Breast epithelium (tissue), 4 donors: ENCODE results near the gene KLHL5. TPM values are rescaled to one million over a fixed set of nuclear protein-coding genes. Genes with fewer than 3 reads are reported as not detected.
A peak's percentile ranks its signal among the peaks of the same experiment; 100 is the strongest.

Experiments used
- DNase-seq, 2 donors: peaks; one replicate each; pipeline ENCODE4 v3.0.0-alpha.2; 2019; ENCODE audit warnings: low spot score in 2 of 2
- H3K27ac ChIP-seq, 2 donors: fragments of 200-600 bp; sonication (generic) in 1 of 2; one replicate each; pipeline ENCODE4 v1.5.1; 2016 to 2019; ENCODE audit warnings: mild to moderate bottlenecking in 1 of 2
- H3K27me3 ChIP-seq, 2 donors: fragments of 200-600 bp; sonication (generic) in 1 of 2; one replicate each; pipeline versions ENCODE4 v1.5.1 to v1.6.0; 2017 to 2019; ENCODE audit warnings: control low read depth in 1 of 2, mild to moderate bottlenecking in 1 of 2
- H3K36me3 ChIP-seq: fragments of 200-600 bp; one replicate; pipeline ENCODE4 v1.5.1; 2019
- H3K4me1 ChIP-seq, 2 donors: fragments of 200-600 bp; sonication (generic); one replicate each; pipeline ENCODE4 v1.5.1; 2016 to 2019; ENCODE audit warnings: control low read depth in 1 of 2
- H3K4me3 ChIP-seq, 3 donors: fragments of 200-600 bp; sonication (generic); 1 replicate in 2 of 3; 2 replicates in 1 of 3; pipeline ENCODE4 v1.5.1; 2016 to 2019; ENCODE audit warnings: mild to moderate bottlenecking in 3 of 3, moderate library complexity in 2 of 3
- H3K9me3 ChIP-seq, 2 donors: fragments of 200-600 bp; sonication (generic) in 1 of 2; one replicate each; pipeline ENCODE4 v1.5.1; 2016 to 2019; ENCODE audit warnings: control low read depth in 1 of 2
- POLR2A ChIP-seq: fragments of 450-650 bp; IDR thresholded peaks from one replicate; pipeline ENCODE4 v1.6.1; 2016; ENCODE audit warnings: antibody characterized with exemption, mild to moderate bottlenecking, moderate library complexity
- POLR2AphosphoS5 ChIP-seq, 3 donors: sonication (generic); formaldehyde crosslinking; IDR thresholded peaks; one replicate each; pipeline ENCODE4 v1.6.1; 2017; ENCODE audit warnings: antibody characterized with exemption in 3 of 3
- intact Hi-C: fragments of 100-400 bp; cut with DNase I; formaldehyde crosslinking; loops from one replicate; pipeline ENCODE4 v1.15.1; 2023; ENCODE audit warnings: low total_unique reads
- total RNA-seq, 3 donors: library from RNA; depleted of rRNA; stranded (reverse); fragments of >200 nt; gene quantifications; one replicate each; pipeline ENCODE4 v1.1.0, GENCODE V29; 2016
- TF ChIP-seq, protein P1 (sequence below), 3 donors: fragments of 450-650 bp; IDR thresholded peaks; one replicate each; pipeline ENCODE4 v1.5.1; 2016 to 2017; ENCODE audit warnings: antibody characterized with exemption in 3 of 3, mild to moderate bottlenecking in 3 of 3, moderate library complexity in 3 of 3

The KLHL5 gene
- total RNA-seq, 3 donors from 2014 or later: 23.0 to 54.9 (median 54.7) TPM

- H3K4me3 ChIP-seq: no peak within 1 kb of the TSS
- H3K36me3 ChIP-seq: no peaks in the 10 kb centered on the region
- H3K27ac ChIP-seq: no peak within 1 kb of the TSS
- no peak for DNase-seq
- intact Hi-C loops: no loop called here
- no peaks in the 10 kb centered on the region for H3K9me3 ChIP-seq
- no peaks in the 10 kb centered on the region for H3K27me3 ChIP-seq
- H3K4me1 ChIP-seq: no peaks in the 10 kb centered on the region
- TF ChIP-seq POLR2AphosphoS5 (IDR thresholded peaks at IDR 0.05) (no peak), POLR2A (no peak)
- TF ChIP-seq, protein P1, sequence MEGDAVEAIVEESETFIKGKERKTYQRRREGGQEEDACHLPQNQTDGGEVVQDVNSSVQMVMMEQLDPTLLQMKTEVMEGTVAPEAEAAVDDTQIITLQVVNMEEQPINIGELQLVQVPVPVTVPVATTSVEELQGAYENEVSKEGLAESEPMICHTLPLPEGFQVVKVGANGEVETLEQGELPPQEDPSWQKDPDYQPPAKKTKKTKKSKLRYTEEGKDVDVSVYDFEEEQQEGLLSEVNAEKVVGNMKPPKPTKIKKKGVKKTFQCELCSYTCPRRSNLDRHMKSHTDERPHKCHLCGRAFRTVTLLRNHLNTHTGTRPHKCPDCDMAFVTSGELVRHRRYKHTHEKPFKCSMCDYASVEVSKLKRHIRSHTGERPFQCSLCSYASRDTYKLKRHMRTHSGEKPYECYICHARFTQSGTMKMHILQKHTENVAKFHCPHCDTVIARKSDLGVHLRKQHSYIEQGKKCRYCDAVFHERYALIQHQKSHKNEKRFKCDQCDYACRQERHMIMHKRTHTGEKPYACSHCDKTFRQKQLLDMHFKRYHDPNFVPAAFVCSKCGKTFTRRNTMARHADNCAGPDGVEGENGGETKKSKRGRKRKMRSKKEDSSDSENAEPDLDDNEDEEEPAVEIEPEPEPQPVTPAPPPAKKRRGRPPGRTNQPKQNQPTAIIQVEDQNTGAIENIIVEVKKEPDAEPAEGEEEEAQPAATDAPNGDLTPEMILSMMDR (IDR thresholded peaks at IDR 0.05): no peak
Measured at GRCh38 chr4:39032218-39033085, 29.6 kb upstream of the KLHL5 start, which contains the start of gene TMEM156. Gene TMEM156 (minus strand): TSS chr4:39032409. CDS start chr4:39032313, 96 bp downstream.

DNA sequence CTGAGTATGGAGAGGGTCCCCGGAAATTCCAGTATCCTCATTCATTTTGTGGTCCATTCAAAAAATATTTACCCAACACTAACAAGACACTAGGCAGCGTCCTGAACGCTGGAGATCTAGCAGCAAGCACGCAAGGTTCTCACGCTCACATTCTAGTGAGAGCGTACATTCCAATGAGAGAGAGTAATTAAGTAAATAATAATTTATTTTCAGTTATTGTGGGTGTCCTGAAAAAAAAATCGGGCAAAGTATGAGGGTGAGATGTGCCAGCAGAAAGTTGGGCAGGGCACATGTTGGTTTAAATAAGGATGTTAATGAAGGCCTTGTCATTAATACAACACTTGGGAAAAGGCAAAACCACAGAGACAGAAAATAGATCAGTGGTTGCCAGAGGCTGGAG lies 25.9 kb upstream of the KLHL5 start:
- no peaks in the 10 kb centered on the region for H3K27me3 ChIP-seq
- TF ChIP-seq, protein P1 (IDR thresholded peaks at IDR 0.05): no peak
- TF ChIP-seq POLR2AphosphoS5 (IDR thresholded peaks at IDR 0.05): no peak
- TF ChIP-seq POLR2A: no peak
- no peaks in the 10 kb centered on the region for H3K9me3 ChIP-seq
- H3K36me3 ChIP-seq: no peaks in the 10 kb centered on the region
- intact Hi-C loops: no loop called here
- H3K4me1 ChIP-seq: no peaks in the 10 kb centered on the region
- DNase-seq: no peak
- peak overlapping the region; percentile 49 to 53 for H3K27ac ChIP-seq
- H3K4me3 ChIP-seq: no peak overlapping the region

DNA sequence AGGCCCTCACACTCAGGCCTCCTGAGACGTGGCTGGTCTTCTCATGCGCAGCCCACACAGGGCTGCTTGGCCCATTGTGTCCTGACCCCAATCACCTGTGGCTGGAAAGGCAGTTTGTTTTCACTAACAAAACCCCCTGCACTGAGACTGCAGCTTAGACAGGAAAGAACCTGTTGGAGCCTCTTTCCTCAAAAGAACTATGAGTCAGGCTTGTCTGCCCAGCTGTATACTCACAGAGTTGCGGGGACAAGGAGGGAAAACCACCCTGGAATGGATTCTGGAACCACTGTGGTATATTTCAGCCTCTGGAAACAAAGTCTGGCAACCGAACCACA lies 24.6 kb upstream of the KLHL5 start:
- Histone ChIP-seq H3K9me3 (no peaks in the 10 kb centered on the region), H3K4me3 (no peak overlapping the region), H3K4me1 (no peaks in the 10 kb centered on the region), H3K27ac (peak overlapping the region; percentile 49 to 60), H3K36me3 (no peaks in the 10 kb centered on the region), H3K27me3 (no peaks in the 10 kb centered on the region)
- TF ChIP-seq POLR2AphosphoS5 (IDR thresholded peaks at IDR 0.05): no peak
- TF ChIP-seq POLR2A: no peak
- TF ChIP-seq, protein P1 (IDR thresholded peaks at IDR 0.05): no peak
- no peak for DNase-seq
- intact Hi-C loops: no loop called here

DNA sequence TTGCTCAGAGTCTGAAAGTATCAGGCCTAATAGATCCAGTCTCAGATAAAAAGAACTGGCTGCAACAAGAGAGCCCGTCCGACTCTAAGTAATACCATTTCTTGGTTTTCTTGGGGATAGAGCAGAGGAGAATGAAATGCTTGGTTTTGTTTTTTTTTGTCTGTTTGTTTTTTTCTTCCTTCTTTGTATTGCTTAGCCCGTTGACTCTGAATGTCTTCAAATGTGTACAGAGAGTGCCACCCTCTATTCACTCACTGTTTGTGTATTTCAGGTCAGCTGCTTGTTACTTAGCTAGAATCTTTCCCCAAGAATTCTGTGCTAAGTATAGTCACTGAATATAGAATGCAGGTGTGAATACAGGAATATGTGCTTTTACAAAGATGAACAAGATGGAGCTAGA lies 24.1 kb upstream of the KLHL5 start:
- H3K36me3 ChIP-seq: no peaks in the 10 kb centered on the region
- H3K4me3 ChIP-seq: no peak overlapping the region
- H3K9me3 ChIP-seq: no peaks in the 10 kb centered on the region
- no peaks in the 10 kb centered on the region for H3K4me1 ChIP-seq
- TF ChIP-seq POLR2AphosphoS5 (IDR thresholded peaks at IDR 0.05) (no peak), POLR2A (no peak)
- TF ChIP-seq, protein P1 (IDR thresholded peaks at IDR 0.05): no peak
- intact Hi-C loops: no loop called here
- no peaks in the 10 kb centered on the region for H3K27me3 ChIP-seq
- peak overlapping the region; percentile 49 to 60 for H3K27ac ChIP-seq
- DNase-seq: no peak

DNA sequence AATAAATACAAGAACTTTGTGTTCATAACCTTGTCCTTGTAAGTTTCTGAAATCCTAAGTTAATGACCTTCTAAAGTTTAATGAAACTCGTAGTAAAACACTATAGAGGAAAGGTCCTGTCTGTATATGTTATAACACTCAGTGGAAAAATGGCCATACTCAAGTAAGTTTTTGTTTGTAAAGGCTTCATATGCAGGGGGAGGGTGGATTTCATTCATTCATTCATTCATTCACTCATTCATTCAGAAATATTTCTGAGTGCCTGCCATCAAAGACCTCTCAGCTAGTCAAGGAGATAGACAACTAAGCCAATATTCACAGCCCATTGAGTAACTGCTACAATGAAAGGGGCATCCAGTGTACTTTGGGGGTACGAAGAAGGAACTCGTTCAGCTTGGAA lies 22.9 kb upstream of the KLHL5 start:
- Histone ChIP-seq H3K36me3 (no peaks in the 10 kb centered on the region), H3K9me3 (no peaks in the 10 kb centered on the region), H3K4me1 (no peaks in the 10 kb centered on the region), H3K4me3 (no peak overlapping the region), H3K27me3 (no peaks in the 10 kb centered on the region), H3K27ac (no peak overlapping the region)
- no peak for DNase-seq
- intact Hi-C loops: no loop called here
- TF ChIP-seq POLR2AphosphoS5 (IDR thresholded peaks at IDR 0.05): no peak
- TF ChIP-seq POLR2A: no peak
- TF ChIP-seq, protein P1 (IDR thresholded peaks at IDR 0.05): no peak
